GM18909 (cell line): ENCODE measurements around the gene ZFYVE21.

Source experiments
- ATAC-seq: cut with Tn5 transposase; IDR thresholded peaks from one replicate; pipeline ENCODE4 v1.9.1; 2021; ENCODE audit warnings: mild to moderate bottlenecking; ENCODE audit not compliant: unreplicated experiment, poor library complexity

The ZFYVE21 gene

GRCh38 chr14:103715052-103716000 is at the start of gene ZFYVE21, which contains the start of gene XRCC3:
ZFYVE21 (plus strand) TSS chr14:103715810; CDS start chr14:103715842, 32 bp downstream.
XRCC3 (minus strand) TSS chr14:103715451; CDS start chr14:103711087, 4,364 bp downstream.
- ATAC-seq = peak; percentile 91

GRCh38 chr14:103667671-103668070 is 47.9 kb upstream of the ZFYVE21 start:
- no peak for ATAC-seq

GRCh38 chr14:103668117-103668516 is 47.5 kb upstream of the ZFYVE21 start:
- ATAC-seq = no peak

GRCh38 chr14:103669370-103669769 is 46.2 kb upstream of the ZFYVE21 start:
- no peak for ATAC-seq

GRCh38 chr14:103671911-103672310 is 43.7 kb upstream of the ZFYVE21 start:
- no peak for ATAC-seq

- ATAC-seq = no peak
Measured at GRCh38 chr14:103675957-103676356, 39.7 kb upstream of the ZFYVE21 start.

- no peak for ATAC-seq
Measured at GRCh38 chr14:103676881-103677675, 38.5 kb upstream of the ZFYVE21 start.

- ATAC-seq = peak; percentile 68
Measured at GRCh38 chr14:103679351-103679750, 36.3 kb upstream of the ZFYVE21 start.

GRCh38 chr14:103680491-103681231 is 34.9 kb upstream of the ZFYVE21 start:
- ATAC-seq = no peak

- no peak for ATAC-seq
Measured at GRCh38 chr14:103683139-103683538, 32.5 kb upstream of the ZFYVE21 start.

- ATAC-seq = no peak
Measured at GRCh38 chr14:103684471-103684870, 31.1 kb upstream of the ZFYVE21 start.

- no peak for ATAC-seq
Measured at GRCh38 chr14:103684871-103685270, 30.7 kb upstream of the ZFYVE21 start.

- ATAC-seq = no peak
Measured at GRCh38 chr14:103685276-103686211, 30.1 kb upstream of the ZFYVE21 start.

- no peak for ATAC-seq
Measured at GRCh38 chr14:103686831-103687485, 28.7 kb upstream of the ZFYVE21 start.

- no peak for ATAC-seq
Measured at GRCh38 chr14:103687712-103688111, 27.9 kb upstream of the ZFYVE21 start.

- no peak for ATAC-seq
Measured at GRCh38 chr14:103688441-103688840, 27.2 kb upstream of the ZFYVE21 start.

- peak; percentile 46 for ATAC-seq
Measured at GRCh38 chr14:103688906-103689902, 26.4 kb upstream of the ZFYVE21 start.

- ATAC-seq = no peak
Measured at GRCh38 chr14:103690332-103690731, 25.3 kb upstream of the ZFYVE21 start.
